ENCODE results near the gene PCDH9.

- no peak for TF ChIP-seq POLR2A (IDR thresholded peaks at IDR 0.05)
- no peak for TF ChIP-seq CTCF (IDR thresholded peaks at IDR 0.05)
Measured at GRCh38 chr13:67061750-67062149, 168.4 kb downstream of the PCDH9 start.

All from heart left ventricle (tissue), 13 donors.